ENCODE results near the gene RPTOR.

DNA sequence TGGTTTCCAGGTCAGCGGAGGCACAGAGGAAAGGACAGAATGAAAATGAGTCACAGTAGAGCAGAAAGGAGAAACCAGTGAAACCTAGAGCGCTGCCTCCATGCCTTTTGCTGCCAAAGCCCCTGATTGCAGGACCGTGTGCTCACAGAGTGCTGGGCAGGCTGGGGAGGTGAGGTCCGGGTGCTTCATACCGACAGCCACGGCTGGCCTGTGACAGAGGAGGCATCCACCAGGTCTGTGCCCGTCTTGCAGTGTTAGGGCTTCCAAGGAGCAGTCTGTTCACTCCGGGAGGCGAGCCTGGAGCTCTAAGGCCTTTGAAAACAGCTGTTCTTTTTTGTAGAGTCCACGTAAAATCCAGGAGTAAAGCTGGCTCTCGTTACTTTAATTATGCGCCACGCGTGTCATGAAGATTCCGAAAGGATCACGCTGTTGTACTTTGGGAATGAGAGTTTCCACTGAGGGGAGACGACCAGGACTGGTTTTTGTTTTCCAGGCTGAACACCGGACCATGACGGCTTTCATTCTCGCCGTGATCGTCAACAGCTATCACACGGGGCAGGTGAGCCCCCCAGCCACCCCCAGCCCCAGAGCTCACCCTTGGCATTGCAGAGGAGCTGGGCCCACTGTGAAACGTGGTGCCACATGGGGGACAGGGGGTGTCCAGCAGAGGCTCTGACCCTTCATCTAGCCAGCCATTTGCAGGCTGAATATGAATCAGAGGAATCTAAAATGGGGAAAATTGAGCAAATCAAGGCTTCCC, 338.5 kb downstream of the RPTOR start:
- TF ChIP-seq POLR2AphosphoS5 (IDR thresholded peaks at IDR 0.05; ENCODE audit: low read depth, low read length) (no peak), POLR2A (IDR thresholded peaks at IDR 0.05; ENCODE audit: low read depth, low read length) (no peak), POU2F2 (IDR thresholded peaks at IDR 0.05; ENCODE audit: low read depth, low read length) (no peak)

Data from GM12891 (cell line).